CD4-positive, alpha-beta T cell treated with Interleukin-6 for 4 hours (primary cell): ENCODE measurements around the gene PTCSC3.
"Not testable (repeated sequence)": the region's sequence is repeated elsewhere in the genome, so short reads cannot be mapped to it uniquely, and the experiment has no call there.

Source experiments
- DNase-seq: peaks from one replicate; pipeline ENCODE4 v3.0.0-alpha.2; 2020; ENCODE audit warnings: mixed read lengths

Gene PTCSC3

GRCh38 chr14:36171607-36172006 lies 4.9 kb downstream of the PTCSC3 start:
- DNase-seq: no peak

GRCh38 chr14:36167431-36167830 lies 9.1 kb downstream of the PTCSC3 start:
- no peak for DNase-seq

GRCh38 chr14:36163451-36163850 lies 13.1 kb downstream of the PTCSC3 start:
- no peak for DNase-seq

GRCh38 chr14:36162267-36162666 lies 14.3 kb downstream of the PTCSC3 start:
- no peak for DNase-seq

- DNase-seq: no peak
Observed at GRCh38 chr14:36161776-36162175, 14.7 kb downstream of the PTCSC3 start.

GRCh38 chr14:36151335-36151734 lies 25.2 kb downstream of the PTCSC3 start:
- no peak for DNase-seq

GRCh38 chr14:36134038-36134437 lies 42.5 kb downstream of the PTCSC3 start:
- DNase-seq: no peak

GRCh38 chr14:36132826-36133225 lies 43.7 kb downstream of the PTCSC3 start:
- DNase-seq: no peak

GRCh38 chr14:36130186-36130585 lies 46.3 kb downstream of the PTCSC3 start:
- no peak for DNase-seq

GRCh38 chr14:36129181-36129580 lies 47.3 kb downstream of the PTCSC3 start:
- no peak for DNase-seq

GRCh38 chr14:36113341-36113740 lies 63.2 kb downstream of the PTCSC3 start:
- no peak for DNase-seq

GRCh38 chr14:36111822-36112583 lies 64.5 kb downstream of the PTCSC3 start:
- DNase-seq: no peak

- no peak for DNase-seq
Observed at GRCh38 chr14:36105401-36105800, 71.1 kb downstream of the PTCSC3 start.

GRCh38 chr14:36104258-36104657 lies 72.3 kb downstream of the PTCSC3 start:
- DNase-seq: not testable (repeated sequence)

GRCh38 chr14:36099619-36100018 lies 76.9 kb downstream of the PTCSC3 start:
- DNase-seq: no peak

- DNase-seq: no peak
Observed at GRCh38 chr14:36097356-36097755, 79.2 kb downstream of the PTCSC3 start.

- no peak for DNase-seq
Observed at GRCh38 chr14:36096090-36096489, 80.4 kb downstream of the PTCSC3 start.

GRCh38 chr14:36094963-36095362 lies 81.6 kb downstream of the PTCSC3 start:
- no peak for DNase-seq

GRCh38 chr14:36091096-36091495 lies 85.4 kb downstream of the PTCSC3 start:
- DNase-seq: no peak

- DNase-seq: no peak
Observed at GRCh38 chr14:36087411-36087810, 89.1 kb downstream of the PTCSC3 start.

- DNase-seq: no peak
Observed at GRCh38 chr14:36086629-36087395, 89.7 kb downstream of the PTCSC3 start.

GRCh38 chr14:36085861-36086260 lies 90.7 kb downstream of the PTCSC3 start:
- DNase-seq: no peak
